IMR-90 (cell line): ENCODE data around the gene NT5DC3. TPM values are rescaled to one million over a fixed set of nuclear protein-coding genes. Genes with fewer than 3 reads are reported as not detected.

Experiments used
- ATAC-seq: fragments of 200-7000 bp; cut with Tn5 transposase; 2 replicates; pipeline ENCODE4 v1.9.1; 2020; ENCODE audit warnings: low read depth, mild to moderate bottlenecking, moderate library complexity
- BruUV-seq: library from RNA; stranded (reverse); fragments of 400-500 nt; replicated peaks from 2 replicates; lab custom pipeline; 2021; lab: Mats Ljungman, UMichigan
- CTCF ChIA-PET: fragments of 300-600 bp; formaldehyde crosslinking; extraction: SDS; loops from one replicate; lab custom pipeline; 2021; ENCODE audit warnings: antibody characterized with exemption; lab: Yijun Ruan, JAX
- POLR2A ChIA-PET: fragments of 300-600 bp; sonication (Branson Sonifier 250); formaldehyde crosslinking; loops from one replicate; lab custom pipeline; 2022; ENCODE audit warnings: antibody characterized with exemption; ENCODE audit not compliant: unreplicated experiment; lab: Charles Lee
- DNase-seq: peaks from one replicate; pipeline ENCODE4 v3.0.0; 2013
- H2AFZ ChIP-seq: replicated peaks from 2 replicates; pipeline ENCODE3; 2013; ENCODE audit warnings: low read length, mild to moderate bottlenecking; ENCODE audit not compliant: poor library complexity
- H2AK5ac ChIP-seq: 2 replicates; pipeline ENCODE4 v1.6.1; 2013; ENCODE audit warnings: low read depth, low read length, inconsistent platforms
- H2AK9ac ChIP-seq: replicated peaks from 2 replicates; pipeline ENCODE3; 2013; ENCODE audit warnings: mild to moderate bottlenecking, low read depth, low read length, moderate library complexity; ENCODE audit not compliant: poor library complexity
- H2BK120ac ChIP-seq: 2 replicates; pipeline ENCODE4 v1.6.1; 2013; ENCODE audit warnings: low read depth, low read length, inconsistent platforms
- H2BK15ac ChIP-seq: 3 replicates; pipeline ENCODE4 v1.6.1; 2013; ENCODE audit warnings: low read depth, low read length, inconsistent platforms
- H2BK20ac ChIP-seq: 2 replicates; pipeline ENCODE4 v1.6.1; 2013; ENCODE audit warnings: low read depth, mild to moderate bottlenecking, inconsistent platforms, low read length, moderate library complexity
- H2BK5ac ChIP-seq: 2 replicates; pipeline ENCODE4 v1.6.1; 2013; ENCODE audit warnings: mild to moderate bottlenecking, low read depth, low read length, inconsistent platforms; ENCODE audit not compliant: poor library complexity, severe bottlenecking
- H3K14ac ChIP-seq: replicated peaks from 2 replicates; pipeline ENCODE4 v1.6.1; 2013; ENCODE audit warnings: low read depth, low read length, inconsistent platforms
- H3K18ac ChIP-seq: 2 replicates; pipeline ENCODE4 v1.6.1; 2013; ENCODE audit warnings: low read depth, low read length, control low read depth
- H3K23ac ChIP-seq: 2 replicates; pipeline ENCODE4 v1.6.1; 2013; ENCODE audit warnings: low read depth, low read length, inconsistent platforms
- H3K27ac ChIP-seq: 2 replicates; pipeline ENCODE4 v1.5.1; 2013; ENCODE audit warnings: mild to moderate bottlenecking, control low read depth, low read length; ENCODE audit not compliant: insufficient read depth
- H3K27me3 ChIP-seq: 2 replicates; pipeline ENCODE4 v1.6.1; 2013; ENCODE audit warnings: low read length; ENCODE audit not compliant: control insufficient read depth, insufficient read depth
- H3K36me3 ChIP-seq: 2 replicates; pipeline ENCODE4 v1.6.1; 2013; ENCODE audit warnings: low read length, mixed read lengths; ENCODE audit not compliant: control insufficient read depth, insufficient read depth
- H3K4ac ChIP-seq: 2 replicates; pipeline ENCODE4 v1.6.1; 2013; ENCODE audit warnings: low read depth, low read length, inconsistent platforms
- H3K4me1 ChIP-seq: 2 replicates; pipeline ENCODE4 v1.6.1; 2013; ENCODE audit warnings: low read length, mixed read lengths; ENCODE audit not compliant: control insufficient read depth, insufficient read depth
- H3K4me2 ChIP-seq: 2 replicates; pipeline ENCODE4 v1.6.1; 2013; ENCODE audit warnings: low read depth, mild to moderate bottlenecking, control low read depth, low read length, moderate library complexity
- H3K4me3 ChIP-seq: 2 replicates; pipeline ENCODE4 v1.5.1; 2013; ENCODE audit warnings: low read depth, mild to moderate bottlenecking, control low read depth, low read length, moderate library complexity; ENCODE audit not compliant: insufficient read depth
- H3K56ac ChIP-seq: 2 replicates; pipeline ENCODE4 v1.6.1; 2013; ENCODE audit warnings: low read length, inconsistent platforms; ENCODE audit not compliant: insufficient read depth; ENCODE audit errors: extremely low read depth
- H3K79me1 ChIP-seq, 2 experiments: 2 replicates each; pipeline ENCODE4 v1.6.1; 2013; ENCODE audit warnings: low read length in 2 of 2, inconsistent platforms in 1 of 2, low read depth in 1 of 2
- H3K9ac ChIP-seq: 2 replicates; pipeline ENCODE4 v1.6.1; 2013; ENCODE audit warnings: low read depth, low read length, control low read depth
- H3K9me1 ChIP-seq: 2 replicates; pipeline ENCODE4 v1.6.1; 2013; ENCODE audit warnings: low read length, inconsistent platforms; ENCODE audit not compliant: insufficient read depth
- H3K9me3 ChIP-seq: 2 replicates; pipeline ENCODE4 v1.6.1; 2013; ENCODE audit warnings: low read length; ENCODE audit not compliant: control insufficient read depth, insufficient read depth
- H4K20me1 ChIP-seq: 2 replicates; pipeline ENCODE4 v1.6.1; 2013; ENCODE audit warnings: low read length, inconsistent platforms; ENCODE audit not compliant: insufficient read depth
- H4K5ac ChIP-seq: 2 replicates; pipeline ENCODE4 v1.6.1; 2013; ENCODE audit warnings: mild to moderate bottlenecking, low read depth, low read length, control low read depth
- H4K8ac ChIP-seq, 2 experiments: 2 replicates each; pipeline ENCODE4 v1.6.1; 2013; ENCODE audit warnings: low read depth in 2 of 2, low read length in 2 of 2, control low read depth in 1 of 2, inconsistent platforms in 1 of 2
- H4K91ac ChIP-seq: 2 replicates; pipeline ENCODE4 v1.6.1; 2013; ENCODE audit warnings: low read depth, low read length, inconsistent platforms; ENCODE audit not compliant: insufficient read depth
- BHLHE40 ChIP-seq: fragments of 150-350 bp; IDR thresholded peaks from 2 replicates; pipeline ENCODE4 v1.6.1; 2016; ENCODE audit warnings: mild to moderate bottlenecking, low read depth, low read length
- CEBPB ChIP-seq: IDR thresholded peaks from 2 replicates; pipeline ENCODE4 v1.6.1; 2012; ENCODE audit warnings: low read depth, low read length, improper control_type of control experiment
- FOS ChIP-seq: fragments of 150-350 bp; IDR thresholded peaks from 2 replicates; pipeline ENCODE4 v1.6.1; 2016; ENCODE audit warnings: low read depth, low read length
- NFE2L2 ChIP-seq: fragments of 150-350 bp; IDR thresholded peaks from 2 replicates; pipeline ENCODE4 v1.6.1; 2016; ENCODE audit warnings: low read depth, mild to moderate bottlenecking, low read length
- POLR2A ChIP-seq: IDR thresholded peaks from 2 replicates; pipeline ENCODE4 v1.6.1; 2012; ENCODE audit warnings: mild to moderate bottlenecking, low read depth, low read length
- RAD21 ChIP-seq: IDR thresholded peaks from 2 replicates; pipeline ENCODE4 v1.6.1; 2012; ENCODE audit warnings: low read length, improper control_type of control experiment
- RFX5 ChIP-seq: IDR thresholded peaks from 2 replicates; pipeline ENCODE4 v1.8.0; 2012; ENCODE audit warnings: low read depth, mild to moderate bottlenecking, low read length, moderate library complexity
- WGBS, 2 experiments: methylation state at CpG; one replicate each; pipeline versions ENCODE4 v1.1.5 to v1.1.7; 2013; ENCODE audit warnings: missing lambda C conversion rate in 2 of 2; ENCODE audit not compliant: insufficient read length in 1 of 2; ENCODE audit errors: extremely low coverage in 2 of 2; 5-methylcytosine and 5-hydroxymethylcytosine counted together
- dilution Hi-C: fragments of 300-500 bp; cut with HindIII; formaldehyde crosslinking; loops from one replicate; pipeline ENCODE4 v1.14.3; 2018; ENCODE audit warnings: low sequenced_read_pairs; ENCODE audit not compliant: unreplicated experiment
- in situ Hi-C: fragments of 300-500 bp; cut with MboI; formaldehyde crosslinking; loops from 3 replicates; pipeline ENCODE4 v1.14.3; 2019; ENCODE audit warnings: low sequenced_read_pairs, inconsistent platforms, mixed read lengths
- intact Hi-C: fragments of 100-400 bp; cut with micrococcal nuclease; formaldehyde crosslinking; loops from 2 replicates; pipeline ENCODE4 v1.10.0; 2022
- polyA plus RNA-seq, 3 experiments: library from polyadenylated mRNA; depleted of rRNA; stranded (reverse); fragments of >200 nt; gene quantifications; 2 replicates each; pipeline ENCODE4 v1.2.3, GENCODE V29; 2012; ENCODE audit warnings: low replicate concordance in 1 of 3
- total RNA-seq: library from RNA; depleted of rRNA; stranded (reverse); fragments of >200 nt; gene quantifications from 2 replicates; pipeline ENCODE4 v1.2.3, GENCODE V29; 2012
- TF ChIP-seq, protein P1 (sequence below): fragments of 150-350 bp; IDR thresholded peaks from 2 replicates; pipeline ENCODE4 v1.6.1; 2017; ENCODE audit warnings: mild to moderate bottlenecking, antibody characterized with exemption, low read length, low read depth
- TF ChIP-seq, protein P2 (sequence below): conservative IDR thresholded peaks from 2 replicates; pipeline ENCODE4 v1.5.1; 2012; ENCODE audit warnings: mild to moderate bottlenecking, low read depth, low read length, improper control_type of control experiment

The NT5DC3 gene
- total and polyA plus RNA-seq, 2 of the 4 experiments (the other 2 are of a cell fraction), result 7.3 to 17.6 TPM

DNA sequence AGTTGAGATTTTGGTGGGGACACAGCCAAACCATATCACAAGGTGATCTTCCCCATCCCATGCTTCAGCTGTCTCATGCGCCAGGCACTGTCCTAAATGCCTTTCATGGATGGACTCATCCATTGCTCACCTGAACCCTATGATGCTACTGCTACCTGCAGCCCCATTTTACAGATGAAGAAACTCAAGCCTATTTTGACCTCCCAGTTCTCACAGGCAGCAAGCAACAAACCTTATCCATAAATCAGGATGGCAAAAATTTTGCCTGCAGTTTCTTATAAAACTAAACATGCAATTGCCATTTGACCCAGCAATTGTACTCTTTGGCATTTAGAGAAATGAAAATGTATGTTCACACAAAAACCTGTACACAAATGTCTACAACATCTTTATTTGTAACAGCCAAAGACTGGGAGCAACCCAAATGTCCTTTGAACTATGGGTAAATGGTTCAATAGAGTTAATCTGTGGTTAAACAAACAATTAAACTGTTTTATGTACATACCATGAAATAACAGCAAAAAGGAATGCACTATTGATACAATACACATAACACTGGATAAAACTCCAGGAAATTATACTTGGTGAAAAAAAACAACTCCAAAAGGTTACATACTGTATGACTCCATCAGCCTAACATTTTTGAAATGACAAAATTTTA lies 2.6 kb downstream of the NT5DC3 start:
- no TSS peak for BruUV-seq
- Histone ChIP-seq H2BK5ac (no peak overlapping the region), H2BK20ac (no peak overlapping the region), H3K23ac (no peak overlapping the region), H4K91ac (no peak overlapping the region), H3K14ac (no peak overlapping the region), H3K4ac (no peak overlapping the region), H4K5ac (no peak overlapping the region), H2AK9ac (no peak overlapping the region), H2AK5ac (no peak overlapping the region), H2BK15ac (no peak overlapping the region), H3K4me2 (no peak overlapping the region; the same call in 1 of the 2 replicates), H3K9ac (no peak overlapping the region), H3K79me1 (peaks cover 28 to 45% of the 10 kb centered on the region in 2 experiments), H3K9me1 (peaks cover 11% of the 10 kb centered on the region), H2BK120ac (no peak overlapping the region), H3K4me1 (peaks cover 14% of the 10 kb centered on the region), H2AFZ (no peak overlapping the region), H3K56ac (no peak overlapping the region), H3K4me3 (no peak overlapping the region), H3K27me3 (no peaks in the 10 kb centered on the region), H4K20me1 (peaks cover 19% of the 10 kb centered on the region), H3K36me3 (no peaks in the 10 kb centered on the region), H3K27ac (no peak overlapping the region), H3K9me3 (no peaks in the 10 kb centered on the region), H4K8ac (no peak overlapping the region), H3K18ac (no peak overlapping the region)
- dilution Hi-C loops (no loop called here), intact Hi-C loops (no loop called here), in situ Hi-C loops (no loop called here)
- WGBS, 2 experiments, result 100% methylated on average over 1 of the region's 1 CpG; no CpG with 5 or more reads in 1 of the 2 experiments
- ATAC-seq, result no peak
- ChIA-PET POLR2A (no interaction called here), CTCF (no interaction called here)
- no peak for DNase-seq
- no peak for TF ChIP-seq POLR2A
- no peak for TF ChIP-seq FOS
- TF ChIP-seq RFX5, result no peak
- TF ChIP-seq BHLHE40, result no peak
- TF ChIP-seq RAD21, result no peak
- no peak for TF ChIP-seq NFE2L2
- TF ChIP-seq, protein P1, sequence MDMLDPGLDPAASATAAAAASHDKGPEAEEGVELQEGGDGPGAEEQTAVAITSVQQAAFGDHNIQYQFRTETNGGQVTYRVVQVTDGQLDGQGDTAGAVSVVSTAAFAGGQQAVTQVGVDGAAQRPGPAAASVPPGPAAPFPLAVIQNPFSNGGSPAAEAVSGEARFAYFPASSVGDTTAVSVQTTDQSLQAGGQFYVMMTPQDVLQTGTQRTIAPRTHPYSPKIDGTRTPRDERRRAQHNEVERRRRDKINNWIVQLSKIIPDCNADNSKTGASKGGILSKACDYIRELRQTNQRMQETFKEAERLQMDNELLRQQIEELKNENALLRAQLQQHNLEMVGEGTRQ, result no peak
- TF ChIP-seq, protein P2, sequence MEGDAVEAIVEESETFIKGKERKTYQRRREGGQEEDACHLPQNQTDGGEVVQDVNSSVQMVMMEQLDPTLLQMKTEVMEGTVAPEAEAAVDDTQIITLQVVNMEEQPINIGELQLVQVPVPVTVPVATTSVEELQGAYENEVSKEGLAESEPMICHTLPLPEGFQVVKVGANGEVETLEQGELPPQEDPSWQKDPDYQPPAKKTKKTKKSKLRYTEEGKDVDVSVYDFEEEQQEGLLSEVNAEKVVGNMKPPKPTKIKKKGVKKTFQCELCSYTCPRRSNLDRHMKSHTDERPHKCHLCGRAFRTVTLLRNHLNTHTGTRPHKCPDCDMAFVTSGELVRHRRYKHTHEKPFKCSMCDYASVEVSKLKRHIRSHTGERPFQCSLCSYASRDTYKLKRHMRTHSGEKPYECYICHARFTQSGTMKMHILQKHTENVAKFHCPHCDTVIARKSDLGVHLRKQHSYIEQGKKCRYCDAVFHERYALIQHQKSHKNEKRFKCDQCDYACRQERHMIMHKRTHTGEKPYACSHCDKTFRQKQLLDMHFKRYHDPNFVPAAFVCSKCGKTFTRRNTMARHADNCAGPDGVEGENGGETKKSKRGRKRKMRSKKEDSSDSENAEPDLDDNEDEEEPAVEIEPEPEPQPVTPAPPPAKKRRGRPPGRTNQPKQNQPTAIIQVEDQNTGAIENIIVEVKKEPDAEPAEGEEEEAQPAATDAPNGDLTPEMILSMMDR, result no peak
- TF ChIP-seq CEBPB, result no peak
